HG02610 (cell line): Measurements from ENCODE around the gene RBBP5.

ENCODE experiments used
- ATAC-seq: cut with Tn5 transposase; IDR thresholded peaks from one replicate; pipeline ENCODE4 v1.9.1; 2021; ENCODE audit warnings: mild to moderate bottlenecking, moderate library complexity; ENCODE audit not compliant: unreplicated experiment

Gene RBBP5

GRCh38 chr1:205075642-205076155 lies 46.1 kb downstream of the RBBP5 start:
- no peak for ATAC-seq

- ATAC-seq = no peak
Measured at GRCh38 chr1:205074513-205074912, 47.3 kb downstream of the RBBP5 start.

- ATAC-seq = no peak
Measured at GRCh38 chr1:205074084-205074483, 47.7 kb downstream of the RBBP5 start.

GRCh38 chr1:205073511-205073910 lies 48.3 kb downstream of the RBBP5 start:
- ATAC-seq = no peak

GRCh38 chr1:205072881-205073280 lies 48.9 kb downstream of the RBBP5 start:
- ATAC-seq = no peak

GRCh38 chr1:205072286-205072685 lies 49.5 kb downstream of the RBBP5 start:
- ATAC-seq = no peak

GRCh38 chr1:205071801-205072200 lies 50.0 kb downstream of the RBBP5 start:
- ATAC-seq = no peak

GRCh38 chr1:205071028-205071409 lies 50.8 kb downstream of the RBBP5 start:
- no peak for ATAC-seq

- ATAC-seq = no peak
Measured at GRCh38 chr1:205069371-205070125, 52.2 kb downstream of the RBBP5 start.

GRCh38 chr1:205068457-205069040 lies 53.2 kb downstream of the RBBP5 start:
- no peak for ATAC-seq

- no peak for ATAC-seq
Measured at GRCh38 chr1:205068001-205068400, 53.8 kb downstream of the RBBP5 start.

- ATAC-seq = no peak
Measured at GRCh38 chr1:205067031-205067430, 54.7 kb downstream of the RBBP5 start.

GRCh38 chr1:205066141-205066818 lies 55.5 kb downstream of the RBBP5 start:
- no peak for ATAC-seq

GRCh38 chr1:205065666-205066065 lies 56.1 kb downstream of the RBBP5 start:
- ATAC-seq = no peak

GRCh38 chr1:205064741-205065316 lies 56.9 kb downstream of the RBBP5 start:
- no peak for ATAC-seq

GRCh38 chr1:205064301-205064700 lies 57.5 kb downstream of the RBBP5 start:
- ATAC-seq = no peak

GRCh38 chr1:205062895-205063294 lies 58.9 kb downstream of the RBBP5 start:
- ATAC-seq = no peak

GRCh38 chr1:205062319-205062718 lies 59.5 kb downstream of the RBBP5 start:
- no peak for ATAC-seq

GRCh38 chr1:205061665-205062069 lies 60.1 kb downstream of the RBBP5 start:
- no peak for ATAC-seq

- ATAC-seq = no peak
Measured at GRCh38 chr1:205061227-205061626, 60.6 kb downstream of the RBBP5 start.

- ATAC-seq = no peak
Measured at GRCh38 chr1:205060746-205061145, 61.0 kb downstream of the RBBP5 start.

GRCh38 chr1:205059660-205060059 lies 62.1 kb downstream of the RBBP5 start:
- ATAC-seq = no peak
